GM10266 (cell line): ENCODE data around the gene SPPL2C.
A peak's percentile ranks its signal among the peaks of the same experiment; 100 is the strongest.

Experiments used
- DNase-seq: peaks from one replicate; pipeline ENCODE4 v3.0.0; 2012; ENCODE audit errors: extremely low spot score
- TF ChIP-seq, protein P1 (sequence below): IDR thresholded peaks from 2 replicates; pipeline ENCODE4 v1.5.1; 2012; ENCODE audit warnings: mild to moderate bottlenecking, low read depth; ENCODE audit not compliant: control insufficient read depth, insufficient read depth; ENCODE audit errors: missing control alignments

Gene SPPL2C

DNA sequence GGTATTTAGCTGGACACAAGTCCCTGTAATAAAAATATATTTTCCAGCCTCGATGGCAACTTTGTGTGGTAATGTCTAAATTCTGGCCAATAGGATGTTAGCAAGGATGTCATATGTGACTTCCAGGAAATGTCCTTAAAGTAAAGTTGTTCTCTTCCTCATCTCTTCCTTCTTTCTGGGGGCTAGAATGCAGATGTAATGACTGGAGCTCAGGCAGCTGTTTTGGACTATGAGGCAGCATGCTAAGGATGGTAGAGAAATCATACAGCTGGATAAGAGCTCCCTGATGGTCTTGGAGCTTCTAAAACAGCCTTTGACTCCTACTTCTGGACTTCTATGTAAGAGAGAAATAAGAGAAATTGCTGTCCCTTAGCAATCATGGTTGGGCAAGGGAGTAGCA lies 32.8 kb downstream of the SPPL2C start:
- TF ChIP-seq, protein P1, sequence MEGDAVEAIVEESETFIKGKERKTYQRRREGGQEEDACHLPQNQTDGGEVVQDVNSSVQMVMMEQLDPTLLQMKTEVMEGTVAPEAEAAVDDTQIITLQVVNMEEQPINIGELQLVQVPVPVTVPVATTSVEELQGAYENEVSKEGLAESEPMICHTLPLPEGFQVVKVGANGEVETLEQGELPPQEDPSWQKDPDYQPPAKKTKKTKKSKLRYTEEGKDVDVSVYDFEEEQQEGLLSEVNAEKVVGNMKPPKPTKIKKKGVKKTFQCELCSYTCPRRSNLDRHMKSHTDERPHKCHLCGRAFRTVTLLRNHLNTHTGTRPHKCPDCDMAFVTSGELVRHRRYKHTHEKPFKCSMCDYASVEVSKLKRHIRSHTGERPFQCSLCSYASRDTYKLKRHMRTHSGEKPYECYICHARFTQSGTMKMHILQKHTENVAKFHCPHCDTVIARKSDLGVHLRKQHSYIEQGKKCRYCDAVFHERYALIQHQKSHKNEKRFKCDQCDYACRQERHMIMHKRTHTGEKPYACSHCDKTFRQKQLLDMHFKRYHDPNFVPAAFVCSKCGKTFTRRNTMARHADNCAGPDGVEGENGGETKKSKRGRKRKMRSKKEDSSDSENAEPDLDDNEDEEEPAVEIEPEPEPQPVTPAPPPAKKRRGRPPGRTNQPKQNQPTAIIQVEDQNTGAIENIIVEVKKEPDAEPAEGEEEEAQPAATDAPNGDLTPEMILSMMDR: no peak
- DNase-seq: no peak

DNA sequence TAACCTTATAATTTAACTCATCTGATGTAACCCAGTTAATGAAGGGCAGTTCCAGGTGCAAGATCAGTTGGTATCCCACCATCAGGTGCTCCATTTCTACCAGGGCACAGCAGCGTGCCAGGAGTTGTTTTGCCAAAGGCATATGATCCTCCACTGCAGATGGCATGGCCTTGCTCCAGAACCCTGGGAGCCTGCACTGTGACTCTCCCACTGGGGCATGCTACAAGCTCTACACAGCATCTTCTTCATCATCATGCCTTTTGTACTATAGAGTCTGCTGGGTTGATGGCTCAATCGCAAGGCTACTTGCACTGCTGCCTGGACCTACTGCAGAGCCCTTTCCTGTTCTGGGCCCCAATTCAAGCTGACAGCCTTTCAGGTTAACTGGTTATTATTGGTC lies 38.4 kb downstream of the SPPL2C start:
- DNase-seq: no peak
- TF ChIP-seq, protein P1: no peak

DNA sequence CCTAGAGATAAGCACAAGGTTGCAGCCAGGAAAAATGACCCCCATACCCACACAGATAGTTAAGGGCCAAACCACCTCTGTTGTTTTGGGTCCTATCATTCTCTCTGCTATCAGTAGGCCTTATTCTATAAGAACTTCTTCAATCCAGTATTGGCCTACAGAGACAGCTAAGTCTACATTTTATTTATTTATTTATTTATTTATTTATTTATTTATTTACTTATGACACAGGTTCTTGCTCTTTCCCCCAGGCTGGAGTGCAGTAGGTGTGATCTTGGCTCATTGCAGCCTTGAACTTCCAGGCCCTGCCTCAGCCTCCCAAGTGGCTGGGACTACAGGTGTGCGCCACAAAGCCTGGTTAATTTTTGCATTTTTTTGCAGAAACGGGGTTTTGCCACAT lies 42.2 kb downstream of the SPPL2C start:
- no peak for DNase-seq
- TF ChIP-seq, protein P1: no peak

DNA sequence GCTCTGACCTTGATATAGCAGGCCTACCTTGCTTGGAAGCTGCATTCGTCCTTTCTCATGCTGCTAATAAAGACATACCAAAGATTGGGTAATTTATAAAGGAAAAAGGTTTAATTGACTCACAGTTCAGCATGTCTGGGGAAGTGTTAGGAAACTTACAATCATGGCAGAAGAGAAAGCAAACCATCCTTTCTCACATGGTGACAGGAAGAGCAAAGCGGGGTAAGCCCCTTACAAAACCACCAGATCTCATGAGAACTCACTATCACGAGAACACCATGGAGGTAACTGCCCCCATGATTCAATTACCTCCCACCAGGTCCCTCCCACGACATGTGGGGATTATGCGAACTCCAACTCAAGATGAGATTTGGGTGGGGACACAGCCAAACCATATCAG lies 43.7 kb downstream of the SPPL2C start:
- no peak for DNase-seq
- TF ChIP-seq, protein P1: no peak

DNA sequence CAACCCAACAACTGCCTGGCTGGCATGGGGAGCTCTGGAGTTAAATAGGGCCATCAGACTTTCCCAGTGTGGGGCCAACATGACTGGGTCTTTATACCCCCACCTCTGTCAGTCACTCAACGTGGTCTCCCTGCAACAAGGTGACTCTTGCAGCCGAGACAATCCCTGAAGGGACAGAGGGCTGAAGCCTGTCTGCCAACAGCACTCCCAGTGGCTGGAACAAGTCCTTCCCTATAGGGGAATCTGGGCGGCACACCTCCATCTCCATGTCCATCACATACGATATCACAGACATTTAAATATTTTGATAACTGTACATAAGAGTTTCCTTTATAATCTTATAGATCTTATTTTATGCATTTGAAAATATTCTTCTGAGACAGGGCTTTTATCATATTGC lies 44.9 kb downstream of the SPPL2C start:
- TF ChIP-seq, protein P1: no peak
- DNase-seq: no peak

DNA sequence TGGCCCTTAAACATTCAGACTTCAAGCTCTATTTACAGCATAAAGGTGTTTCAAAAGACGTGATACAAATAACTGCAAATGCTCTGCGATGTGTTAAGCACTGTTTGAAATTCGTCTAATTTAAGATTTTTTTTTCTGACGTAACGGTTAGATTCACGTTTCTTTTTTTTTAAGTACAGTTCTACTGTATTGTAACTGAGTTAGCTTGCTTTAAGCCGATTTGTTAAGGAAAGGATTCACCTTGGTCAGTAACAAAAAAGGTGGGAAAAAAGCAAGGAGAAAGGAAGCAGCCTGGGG lies 49.0 kb downstream of the SPPL2C start:
- DNase-seq: no peak
- TF ChIP-seq, protein P1: no peak

DNA sequence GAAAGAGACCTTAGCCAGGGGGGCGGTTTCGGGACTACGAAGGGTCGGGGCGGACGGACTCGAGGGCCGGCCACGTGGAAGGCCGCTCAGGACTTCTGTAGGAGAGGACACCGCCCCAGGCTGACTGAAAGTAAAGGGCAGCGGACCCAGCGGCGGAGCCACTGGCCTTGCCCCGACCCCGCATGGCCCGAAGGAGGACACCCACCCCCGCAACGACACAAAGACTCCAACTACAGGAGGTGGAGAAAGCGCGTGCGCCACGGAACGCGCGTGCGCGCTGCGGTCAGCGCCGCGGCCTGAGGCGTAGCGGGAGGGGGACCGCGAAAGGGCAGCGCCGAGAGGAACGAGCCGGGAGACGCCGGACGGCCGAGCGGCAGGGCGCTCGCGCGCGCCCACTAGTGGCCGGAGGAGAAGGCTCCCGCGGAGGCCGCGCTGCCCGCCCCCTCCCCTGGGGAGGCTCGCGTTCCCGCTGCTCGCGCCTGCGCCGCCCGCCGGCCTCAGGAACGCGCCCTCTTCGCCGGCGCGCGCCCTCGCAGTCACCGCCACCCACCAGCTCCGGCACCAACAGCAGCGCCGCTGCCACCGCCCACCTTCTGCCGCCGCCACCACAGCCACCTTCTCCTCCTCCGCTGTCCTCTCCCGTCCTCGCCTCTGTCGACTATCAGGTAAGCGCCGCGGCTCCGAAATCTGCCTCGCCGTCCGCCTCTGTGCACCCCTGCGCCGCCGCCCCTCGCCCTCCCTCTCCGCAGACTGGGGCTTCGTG lies 49.5 kb downstream of the SPPL2C start, which contains the start of gene MAPT:
MAPT (plus strand) TSS at position 533 of the 763 bp plus-strand sequence. CDS start 67,784 bp downstream, outside the sequence.
- peak; percentile 98 for DNase-seq
- TF ChIP-seq, protein P1: peak; percentile 83
